ENCODE results near the gene RERE. TPM values are rescaled to one million over a fixed set of nuclear protein-coding genes. Genes with fewer than 3 reads are reported as not detected.

The RERE gene
- total RNA-seq, 1 experiment from 2014 or later: 73.4 TPM

DNA sequence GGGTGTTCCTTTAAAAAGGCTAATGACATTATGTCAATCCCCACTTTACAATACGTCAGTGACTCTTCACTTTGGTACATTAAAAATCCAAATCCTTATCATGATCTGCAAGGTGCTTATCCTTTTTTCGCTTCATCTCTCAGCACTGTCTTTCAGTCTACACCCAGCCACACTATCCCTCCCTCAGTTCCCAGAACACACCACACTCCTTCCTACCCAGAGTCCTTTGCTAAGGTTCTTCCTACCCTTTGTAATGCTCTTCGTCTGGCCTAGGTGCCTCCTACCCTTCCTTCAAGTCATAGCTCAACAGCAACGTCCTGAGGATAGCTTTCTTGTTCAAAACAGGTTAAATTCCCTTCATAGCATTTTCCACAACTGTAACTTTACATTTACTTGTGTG is 152.6 kb downstream of the RERE start:
- peaks cover 8% of the 10 kb centered on the region; the same call in 1 of the 2 replicates for H3F3A ChIP-seq (ENCODE audit: insufficient read depth, low read depth)
- H3K4me3 ChIP-seq: no peak overlapping the region
- peaks cover 36% of the 10 kb centered on the region for H3K4me1 ChIP-seq (replicated peaks; ENCODE audit: insufficient read depth)
- BruUV-seq (replicated peaks): no TSS peak
- H3K27ac ChIP-seq: no peak overlapping the region
- H3K79me2 ChIP-seq (ENCODE audit: low read depth): peaks cover 77% of the 10 kb centered on the region
- no peaks in the 10 kb centered on the region for H3K36me3 ChIP-seq (ENCODE audit: low read depth)
- H3K9me3 ChIP-seq (ENCODE audit: insufficient read depth, low read depth): no peaks in the 10 kb centered on the region
- POLR2A ChIA-PET (ENCODE audit: unreplicated experiment): no interaction called here
- TF ChIP-seq, protein P1, sequence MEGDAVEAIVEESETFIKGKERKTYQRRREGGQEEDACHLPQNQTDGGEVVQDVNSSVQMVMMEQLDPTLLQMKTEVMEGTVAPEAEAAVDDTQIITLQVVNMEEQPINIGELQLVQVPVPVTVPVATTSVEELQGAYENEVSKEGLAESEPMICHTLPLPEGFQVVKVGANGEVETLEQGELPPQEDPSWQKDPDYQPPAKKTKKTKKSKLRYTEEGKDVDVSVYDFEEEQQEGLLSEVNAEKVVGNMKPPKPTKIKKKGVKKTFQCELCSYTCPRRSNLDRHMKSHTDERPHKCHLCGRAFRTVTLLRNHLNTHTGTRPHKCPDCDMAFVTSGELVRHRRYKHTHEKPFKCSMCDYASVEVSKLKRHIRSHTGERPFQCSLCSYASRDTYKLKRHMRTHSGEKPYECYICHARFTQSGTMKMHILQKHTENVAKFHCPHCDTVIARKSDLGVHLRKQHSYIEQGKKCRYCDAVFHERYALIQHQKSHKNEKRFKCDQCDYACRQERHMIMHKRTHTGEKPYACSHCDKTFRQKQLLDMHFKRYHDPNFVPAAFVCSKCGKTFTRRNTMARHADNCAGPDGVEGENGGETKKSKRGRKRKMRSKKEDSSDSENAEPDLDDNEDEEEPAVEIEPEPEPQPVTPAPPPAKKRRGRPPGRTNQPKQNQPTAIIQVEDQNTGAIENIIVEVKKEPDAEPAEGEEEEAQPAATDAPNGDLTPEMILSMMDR (conservative IDR thresholded peaks at IDR 0.05): no peak
- no peak for TF ChIP-seq EZH2 (IDR thresholded peaks at IDR 0.05; ENCODE audit: low read depth)
- no peaks in the 10 kb centered on the region for H3K27me3 ChIP-seq (ENCODE audit: insufficient read depth, low read depth)
- no peak overlapping the region for H2AFZ ChIP-seq
- H3K9me2 ChIP-seq (ENCODE audit: insufficient read depth): no peaks in the 10 kb centered on the region
- intact Hi-C loops (cut with micrococcal nuclease; ENCODE audit: unreplicated experiment): no loop called here
- H3K4me2 ChIP-seq: no peak overlapping the region
- CTCF ChIA-PET: no interaction called here
- H4K20me1 ChIP-seq (ENCODE audit: insufficient read depth): peaks cover 11% of the 10 kb centered on the region
- DNase-seq: no peak

DNA sequence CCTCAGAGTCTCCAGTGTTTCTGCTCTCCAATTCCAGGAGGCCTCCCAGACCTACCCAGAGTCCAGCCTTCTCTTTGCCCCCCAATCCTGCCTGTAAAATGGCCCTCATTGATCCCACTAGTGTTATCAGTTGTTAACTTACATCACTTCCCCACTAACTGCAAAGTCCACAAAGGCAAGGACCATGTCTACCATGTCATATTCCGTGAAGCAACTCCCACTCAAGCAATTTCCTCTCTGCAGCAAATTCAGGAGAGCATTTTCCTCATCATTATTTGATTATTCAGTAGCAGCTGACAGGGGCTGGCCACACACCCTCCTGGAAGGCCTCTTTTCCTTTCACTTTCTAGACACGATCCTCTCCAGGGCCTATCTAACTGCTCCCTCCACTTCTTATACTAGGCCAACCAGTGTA is 153.5 kb downstream of the RERE start:
- Histone ChIP-seq H3F3A (ENCODE audit: insufficient read depth, low read depth) (peaks cover 8% of the 10 kb centered on the region; the same call in 1 of the 2 replicates), H3K79me2 (ENCODE audit: low read depth) (peaks cover 76% of the 10 kb centered on the region), H2AFZ (no peak overlapping the region), H4K20me1 (ENCODE audit: insufficient read depth) (peaks cover 8% of the 10 kb centered on the region; the same call in 1 of the 2 replicates), H3K27ac (no peak overlapping the region), H3K36me3 (ENCODE audit: low read depth) (no peaks in the 10 kb centered on the region), H3K27me3 (ENCODE audit: insufficient read depth, low read depth) (no peaks in the 10 kb centered on the region), H3K9me2 (ENCODE audit: insufficient read depth) (no peaks in the 10 kb centered on the region), H3K4me1 (replicated peaks; ENCODE audit: insufficient read depth) (peaks cover 36% of the 10 kb centered on the region), H3K4me3 (no peak overlapping the region), H3K9me3 (ENCODE audit: insufficient read depth, low read depth) (no peaks in the 10 kb centered on the region), H3K4me2 (no peak overlapping the region)
- CTCF ChIA-PET: no interaction called here
- no peak for TF ChIP-seq EZH2 (IDR thresholded peaks at IDR 0.05; ENCODE audit: low read depth)
- TF ChIP-seq, protein P1 (conservative IDR thresholded peaks at IDR 0.05): no peak
- POLR2A ChIA-PET (ENCODE audit: unreplicated experiment): interaction anchor here (0.5 kb wide), 1 partner anchor 49 kb away, joined by 8 read pairs; no protein-coding TSS in a partner anchor
- intact Hi-C loops (cut with micrococcal nuclease; ENCODE audit: unreplicated experiment): no loop called here
- DNase-seq: no peak
- BruUV-seq (replicated peaks): no TSS peak

DNA sequence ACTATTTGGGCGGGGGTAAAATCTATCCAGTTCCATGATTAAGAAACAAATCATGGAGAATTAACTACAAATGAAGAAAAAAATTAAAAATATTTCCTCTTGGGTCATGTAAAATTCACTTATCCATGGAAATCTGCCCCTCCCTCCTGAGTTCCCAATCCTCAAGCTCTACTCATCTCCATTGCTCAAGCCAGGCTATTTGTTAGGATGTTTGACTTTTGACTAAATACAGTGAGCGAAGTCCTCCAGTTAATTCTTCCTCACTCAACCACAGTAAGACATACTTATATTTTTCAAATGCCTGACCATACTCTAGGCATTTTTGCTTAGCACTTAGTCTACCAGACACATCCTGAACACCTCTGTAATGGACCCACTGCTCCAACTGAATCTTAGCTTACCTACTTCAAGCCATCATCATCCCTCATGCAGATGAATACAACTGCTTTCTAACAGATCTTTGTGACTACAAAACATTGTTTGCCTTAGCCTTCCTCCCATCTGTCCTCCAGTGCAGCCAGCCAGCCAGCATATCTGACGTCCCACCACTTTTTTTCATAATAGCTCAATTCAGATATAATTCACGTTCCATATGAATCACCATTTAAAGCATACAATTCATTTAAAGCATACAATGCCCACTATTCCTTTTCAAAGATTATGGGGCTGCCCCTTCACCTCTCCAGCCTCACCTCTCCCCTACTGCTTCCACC is 154.2 kb downstream of the RERE start:
- intact Hi-C loops (cut with micrococcal nuclease; ENCODE audit: unreplicated experiment): no loop called here
- H3K4me2 ChIP-seq: no peak overlapping the region
- H3K27me3 ChIP-seq (ENCODE audit: insufficient read depth, low read depth): no peaks in the 10 kb centered on the region
- ChIA-PET CTCF (no interaction called here), POLR2A (ENCODE audit: unreplicated experiment) (interaction anchor here (0.5 to 0.6 kb wide), 2 partner anchors 50 to 55 kb away, joined by 5 to 8 read pairs; no protein-coding TSS in a partner anchor)
- DNase-seq: no peak
- H3K9me3 ChIP-seq (ENCODE audit: insufficient read depth, low read depth): no peaks in the 10 kb centered on the region
- peaks cover 8% of the 10 kb centered on the region; the same call in 1 of the 2 replicates for H4K20me1 ChIP-seq (ENCODE audit: insufficient read depth)
- H3K4me1 ChIP-seq (replicated peaks; ENCODE audit: insufficient read depth): peaks cover 31% of the 10 kb centered on the region
- H3K4me3 ChIP-seq: no peak overlapping the region
- BruUV-seq (replicated peaks): no TSS peak
- H3F3A ChIP-seq (ENCODE audit: insufficient read depth, low read depth): peaks cover 8% of the 10 kb centered on the region; the same call in 1 of the 2 replicates
- H2AFZ ChIP-seq: no peak overlapping the region
- no peak overlapping the region for H3K27ac ChIP-seq
- no peaks in the 10 kb centered on the region for H3K36me3 ChIP-seq (ENCODE audit: low read depth)
- TF ChIP-seq, protein P1 (conservative IDR thresholded peaks at IDR 0.05): no peak
- TF ChIP-seq EZH2 (IDR thresholded peaks at IDR 0.05; ENCODE audit: low read depth): no peak
- H3K79me2 ChIP-seq (ENCODE audit: low read depth): peaks cover 76% of the 10 kb centered on the region
- no peaks in the 10 kb centered on the region for H3K9me2 ChIP-seq (ENCODE audit: insufficient read depth)

All from PC-9 (cell line).